ENCODE results near the gene CELF5.

The CELF5 gene

GRCh38 chr19:3291644-3292043 lies 67.2 kb downstream of the CELF5 start:
- Histone ChIP-seq H3K9me3 (ENCODE audit: control insufficient read depth, low read length) (no peaks in the 10 kb centered on the region), H3K4me1 (no peaks in the 10 kb centered on the region), H3K36me3 (ENCODE audit: control insufficient read depth, insufficient read depth, low read length) (no peaks in the 10 kb centered on the region), H3K4me3 (ENCODE audit: low read depth, low read length) (no peak overlapping the region), H3K9ac (no peak overlapping the region), H3K79me2 (no peaks in the 10 kb centered on the region), H3K4me2 (ENCODE audit: low read length) (no peak overlapping the region), H2AFZ (no peak overlapping the region), H3K27me3 (ENCODE audit: control insufficient read depth, insufficient read depth, low read length) (no peaks in the 10 kb centered on the region), H3K27ac (no peak overlapping the region)
- TF ChIP-seq CTCF (IDR thresholded peaks at IDR 0.05), result no peak

DNA sequence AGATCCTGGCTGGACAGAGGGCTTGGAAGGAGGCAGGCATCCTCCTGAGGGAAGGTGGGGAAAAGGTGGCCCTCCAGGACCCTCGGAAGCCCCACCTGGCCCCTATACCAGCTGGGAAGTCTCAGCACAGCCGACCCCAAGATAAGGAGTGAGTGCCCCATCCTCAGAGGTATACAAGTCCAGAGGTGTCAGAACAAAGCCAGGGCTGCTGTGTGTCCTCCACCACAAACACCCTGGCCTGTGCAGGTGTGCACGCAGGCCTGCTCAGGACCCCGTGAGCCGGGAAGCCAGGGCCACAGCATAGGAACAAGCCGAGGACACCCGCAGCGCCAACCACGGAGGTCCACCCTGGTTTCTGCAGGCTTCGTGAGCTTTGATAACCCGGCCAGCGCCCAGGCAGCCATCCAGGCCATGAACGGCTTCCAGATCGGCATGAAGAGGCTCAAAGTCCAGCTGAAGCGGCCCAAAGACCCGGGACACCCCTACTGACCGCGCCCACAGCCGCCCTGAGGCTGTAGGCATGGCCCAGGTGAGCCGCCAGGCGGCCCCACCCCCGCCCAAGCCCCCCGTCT lies 68.6 kb downstream of the CELF5 start:
- Histone ChIP-seq H3K36me3 (ENCODE audit: control insufficient read depth, insufficient read depth, low read length) (no peaks in the 10 kb centered on the region), H3K9ac (no peak overlapping the region), H3K27ac (no peak overlapping the region), H3K4me3 (ENCODE audit: low read depth, low read length) (no peak overlapping the region), H3K4me2 (ENCODE audit: low read length) (no peak overlapping the region), H3K79me2 (no peaks in the 10 kb centered on the region), H3K9me3 (ENCODE audit: control insufficient read depth, low read length) (no peaks in the 10 kb centered on the region), H3K27me3 (ENCODE audit: control insufficient read depth, insufficient read depth, low read length) (no peaks in the 10 kb centered on the region), H2AFZ (no peak overlapping the region), H3K4me1 (no peaks in the 10 kb centered on the region)
- TF ChIP-seq CTCF (IDR thresholded peaks at IDR 0.05), result no peak

DNA sequence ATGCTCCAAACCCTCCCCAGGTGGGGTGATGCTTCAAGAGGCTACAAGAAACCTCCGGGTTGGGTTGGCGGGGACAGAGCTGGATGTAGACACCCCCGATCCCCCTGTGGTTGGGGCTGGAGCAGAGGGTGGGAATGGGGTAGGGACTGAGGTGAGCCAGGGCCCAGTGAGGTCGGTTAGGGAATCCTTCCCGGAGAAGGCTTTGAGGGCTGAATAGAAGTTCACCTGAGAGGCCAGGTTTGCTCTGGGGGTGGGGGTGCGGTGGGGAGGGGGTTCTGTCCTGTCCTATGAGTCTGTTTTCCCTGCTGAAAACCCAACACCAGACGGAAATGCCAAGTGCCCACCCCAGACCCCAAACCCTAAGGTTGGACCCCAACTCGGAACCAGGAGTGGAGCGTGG lies 69.1 kb downstream of the CELF5 start:
- Histone ChIP-seq H2AFZ (no peak overlapping the region), H3K4me2 (ENCODE audit: low read length) (no peak overlapping the region), H3K4me1 (no peaks in the 10 kb centered on the region), H3K4me3 (ENCODE audit: low read depth, low read length) (no peak overlapping the region), H3K27ac (no peak overlapping the region), H3K9me3 (ENCODE audit: control insufficient read depth, low read length) (no peaks in the 10 kb centered on the region), H3K9ac (no peak overlapping the region), H3K27me3 (ENCODE audit: control insufficient read depth, insufficient read depth, low read length) (no peaks in the 10 kb centered on the region), H3K79me2 (no peaks in the 10 kb centered on the region), H3K36me3 (ENCODE audit: control insufficient read depth, insufficient read depth, low read length) (no peaks in the 10 kb centered on the region)
- TF ChIP-seq CTCF (IDR thresholded peaks at IDR 0.05), result no peak

DNA sequence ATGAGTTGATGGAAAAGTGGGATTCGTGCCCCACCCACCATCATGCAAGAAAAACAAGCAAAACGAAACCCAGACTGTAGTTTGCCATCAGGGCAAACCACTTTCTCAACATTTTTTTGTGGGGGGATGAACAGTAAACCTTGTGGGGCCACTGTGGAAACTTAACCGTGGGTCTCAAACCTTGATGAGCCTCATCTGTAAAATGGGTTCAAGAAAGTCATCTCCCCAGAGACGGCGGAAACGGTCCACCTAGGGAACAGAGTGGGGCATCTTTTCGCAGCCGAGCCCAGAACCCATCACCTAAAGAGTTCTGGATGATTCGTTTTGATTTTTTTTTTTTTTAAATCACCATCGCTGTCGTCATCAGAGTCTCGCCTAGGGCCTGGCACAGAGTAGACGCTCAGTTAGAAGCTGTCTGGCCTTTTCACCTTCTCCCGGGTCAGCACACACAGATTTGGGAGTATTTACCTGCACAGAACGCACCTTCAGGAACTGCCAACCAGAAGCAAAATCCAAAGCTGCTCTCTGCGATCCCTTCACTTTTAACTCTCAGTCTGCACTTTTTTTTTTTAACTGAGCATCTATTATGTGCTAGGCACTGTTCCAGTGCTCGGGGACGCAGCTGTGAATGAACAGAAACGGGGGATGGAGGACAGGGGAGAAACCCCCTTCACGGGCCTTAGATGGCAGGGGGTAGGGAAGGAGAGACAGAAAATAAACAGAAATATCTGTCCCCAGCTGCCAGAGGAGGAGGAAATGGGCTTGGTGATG lies 69.8 kb downstream of the CELF5 start:
- Histone ChIP-seq H3K79me2 (no peaks in the 10 kb centered on the region), H3K36me3 (ENCODE audit: control insufficient read depth, insufficient read depth, low read length) (no peaks in the 10 kb centered on the region), H3K27ac (no peak overlapping the region), H3K4me3 (ENCODE audit: low read depth, low read length) (no peak overlapping the region), H3K4me2 (ENCODE audit: low read length) (no peak overlapping the region), H3K27me3 (ENCODE audit: control insufficient read depth, insufficient read depth, low read length) (no peaks in the 10 kb centered on the region), H3K9me3 (ENCODE audit: control insufficient read depth, low read length) (no peaks in the 10 kb centered on the region), H2AFZ (no peak overlapping the region), H3K4me1 (no peaks in the 10 kb centered on the region), H3K9ac (no peak overlapping the region)
- no peak for TF ChIP-seq CTCF (IDR thresholded peaks at IDR 0.05)

DNA sequence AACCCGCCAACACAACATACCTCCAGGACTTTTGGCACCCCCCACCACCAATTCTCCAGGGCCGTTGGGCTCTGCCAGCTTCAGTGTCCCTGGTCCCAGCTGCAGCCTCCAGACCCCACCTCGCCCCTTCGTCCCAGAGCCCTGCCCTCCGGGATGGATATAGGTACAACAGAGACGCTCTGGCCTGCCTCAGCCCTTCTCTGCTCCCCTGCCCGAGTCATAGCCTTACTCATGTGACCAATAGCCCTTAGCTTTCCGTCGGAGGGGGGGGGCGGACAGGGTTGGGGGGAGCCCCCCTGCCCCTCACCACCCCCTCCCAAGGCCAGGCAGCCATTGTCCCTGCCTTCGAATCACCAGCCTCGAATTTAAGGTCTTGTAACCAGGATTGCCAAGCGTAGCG lies 71.1 kb downstream of the CELF5 start:
- TF ChIP-seq CTCF (IDR thresholded peaks at IDR 0.05), result no peak
- no peak overlapping the region for H2AFZ ChIP-seq
- no peak overlapping the region for H3K4me3 ChIP-seq (ENCODE audit: low read depth, low read length)
- no peaks in the 10 kb centered on the region for H3K4me1 ChIP-seq
- no peak overlapping the region for H3K4me2 ChIP-seq (ENCODE audit: low read length)
- no peaks in the 10 kb centered on the region for H3K36me3 ChIP-seq (ENCODE audit: control insufficient read depth, insufficient read depth, low read length)
- H3K79me2 ChIP-seq, result no peaks in the 10 kb centered on the region
- no peak overlapping the region for H3K27ac ChIP-seq
- H3K9me3 ChIP-seq (ENCODE audit: control insufficient read depth, low read length), result no peaks in the 10 kb centered on the region
- H3K27me3 ChIP-seq (ENCODE audit: control insufficient read depth, insufficient read depth, low read length), result no peaks in the 10 kb centered on the region
- H3K9ac ChIP-seq, result no peak overlapping the region
